Measurements from ENCODE around the gene CRYL1.

DNA sequence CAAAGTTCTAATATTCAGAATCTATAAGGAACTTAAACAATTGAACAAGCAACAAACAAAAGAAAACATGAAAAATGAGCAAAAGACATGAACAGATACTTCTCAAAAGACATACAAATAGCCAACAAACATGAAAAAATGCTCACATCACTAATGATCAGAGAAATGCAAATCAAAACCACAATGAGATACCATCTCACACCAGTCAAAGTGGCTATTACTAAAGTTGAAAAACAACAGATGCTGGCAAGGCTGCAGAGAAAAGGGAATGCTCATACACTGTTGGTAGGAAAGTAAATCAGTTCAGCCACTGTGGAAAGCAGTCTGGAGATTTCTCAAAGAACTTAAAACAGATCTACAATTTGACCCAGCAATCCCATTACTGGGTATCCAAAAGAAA lies 74.3 kb downstream of the CRYL1 start:
- TF ChIP-seq, protein P1, sequence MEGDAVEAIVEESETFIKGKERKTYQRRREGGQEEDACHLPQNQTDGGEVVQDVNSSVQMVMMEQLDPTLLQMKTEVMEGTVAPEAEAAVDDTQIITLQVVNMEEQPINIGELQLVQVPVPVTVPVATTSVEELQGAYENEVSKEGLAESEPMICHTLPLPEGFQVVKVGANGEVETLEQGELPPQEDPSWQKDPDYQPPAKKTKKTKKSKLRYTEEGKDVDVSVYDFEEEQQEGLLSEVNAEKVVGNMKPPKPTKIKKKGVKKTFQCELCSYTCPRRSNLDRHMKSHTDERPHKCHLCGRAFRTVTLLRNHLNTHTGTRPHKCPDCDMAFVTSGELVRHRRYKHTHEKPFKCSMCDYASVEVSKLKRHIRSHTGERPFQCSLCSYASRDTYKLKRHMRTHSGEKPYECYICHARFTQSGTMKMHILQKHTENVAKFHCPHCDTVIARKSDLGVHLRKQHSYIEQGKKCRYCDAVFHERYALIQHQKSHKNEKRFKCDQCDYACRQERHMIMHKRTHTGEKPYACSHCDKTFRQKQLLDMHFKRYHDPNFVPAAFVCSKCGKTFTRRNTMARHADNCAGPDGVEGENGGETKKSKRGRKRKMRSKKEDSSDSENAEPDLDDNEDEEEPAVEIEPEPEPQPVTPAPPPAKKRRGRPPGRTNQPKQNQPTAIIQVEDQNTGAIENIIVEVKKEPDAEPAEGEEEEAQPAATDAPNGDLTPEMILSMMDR (IDR thresholded peaks at IDR 0.05): no peak
- no peak for TF ChIP-seq POLR2AphosphoS5 (IDR thresholded peaks at IDR 0.05; ENCODE audit: low read depth, low read length)

Data from Panc1 (cell line).